ENCODE data around the gene ING2.
"Not testable (repeated sequence)": the region's sequence is repeated elsewhere in the genome, so short reads cannot be mapped to it uniquely, and the experiment has no call there.

Gene ING2

DNA sequence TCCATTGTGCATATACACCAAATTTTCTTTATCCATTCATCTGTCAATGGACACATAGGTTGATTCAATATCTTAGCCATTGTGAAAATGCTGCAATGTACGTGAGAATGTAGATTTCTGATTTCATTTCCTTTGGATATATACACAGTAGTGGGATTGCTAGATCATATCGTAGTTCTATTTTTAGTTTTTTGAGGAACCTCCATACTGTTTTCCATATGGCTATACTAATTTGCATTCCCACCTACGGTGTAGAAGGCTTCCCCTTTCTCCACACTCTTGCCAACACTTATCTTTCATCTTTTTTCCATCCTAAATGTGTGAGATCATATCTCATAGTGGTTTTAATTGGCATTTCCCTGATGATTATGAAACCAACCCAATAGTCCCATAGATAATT, 43.4 kb downstream of the ING2 start:
- no peak for DNase-seq (ENCODE audit: low read depth in 2 of 2)

DNA sequence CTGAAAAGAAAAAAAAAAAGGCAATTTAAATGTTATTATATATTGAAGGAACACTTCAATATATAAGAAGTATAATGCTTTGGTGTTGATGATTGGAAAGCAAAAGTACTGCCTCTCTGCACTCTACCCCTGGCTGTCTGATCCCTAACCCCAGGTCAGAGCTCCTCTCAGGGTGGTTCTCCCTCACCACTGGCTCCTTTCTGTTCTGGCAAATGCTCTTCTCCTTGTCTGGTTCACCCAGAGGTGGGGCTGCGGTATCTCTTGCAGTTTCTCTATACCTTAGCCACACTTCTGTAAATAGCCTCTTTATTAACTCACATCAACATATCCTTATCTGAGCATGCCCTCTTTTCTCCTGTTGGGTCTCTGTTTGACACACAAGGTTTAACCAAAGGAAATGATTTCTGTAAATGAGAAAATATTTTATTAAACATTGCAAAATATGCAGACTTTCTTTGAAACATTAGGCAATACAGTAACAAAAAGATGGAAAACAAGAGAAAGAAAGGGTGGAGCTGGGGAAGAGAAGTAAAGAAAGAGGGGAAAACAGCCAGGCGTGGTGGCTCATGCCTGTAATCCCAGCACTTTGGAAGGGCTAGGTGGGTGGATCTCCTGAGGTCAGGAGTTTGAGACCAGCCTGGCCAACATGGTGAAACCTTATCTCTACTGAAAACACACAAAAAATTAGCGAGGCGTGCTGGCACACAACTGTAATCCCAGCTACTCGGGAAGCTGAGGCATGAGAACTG, 45.7 kb downstream of the ING2 start:
- DNase-seq (ENCODE audit: low read depth in 2 of 2) = no peak

DNA sequence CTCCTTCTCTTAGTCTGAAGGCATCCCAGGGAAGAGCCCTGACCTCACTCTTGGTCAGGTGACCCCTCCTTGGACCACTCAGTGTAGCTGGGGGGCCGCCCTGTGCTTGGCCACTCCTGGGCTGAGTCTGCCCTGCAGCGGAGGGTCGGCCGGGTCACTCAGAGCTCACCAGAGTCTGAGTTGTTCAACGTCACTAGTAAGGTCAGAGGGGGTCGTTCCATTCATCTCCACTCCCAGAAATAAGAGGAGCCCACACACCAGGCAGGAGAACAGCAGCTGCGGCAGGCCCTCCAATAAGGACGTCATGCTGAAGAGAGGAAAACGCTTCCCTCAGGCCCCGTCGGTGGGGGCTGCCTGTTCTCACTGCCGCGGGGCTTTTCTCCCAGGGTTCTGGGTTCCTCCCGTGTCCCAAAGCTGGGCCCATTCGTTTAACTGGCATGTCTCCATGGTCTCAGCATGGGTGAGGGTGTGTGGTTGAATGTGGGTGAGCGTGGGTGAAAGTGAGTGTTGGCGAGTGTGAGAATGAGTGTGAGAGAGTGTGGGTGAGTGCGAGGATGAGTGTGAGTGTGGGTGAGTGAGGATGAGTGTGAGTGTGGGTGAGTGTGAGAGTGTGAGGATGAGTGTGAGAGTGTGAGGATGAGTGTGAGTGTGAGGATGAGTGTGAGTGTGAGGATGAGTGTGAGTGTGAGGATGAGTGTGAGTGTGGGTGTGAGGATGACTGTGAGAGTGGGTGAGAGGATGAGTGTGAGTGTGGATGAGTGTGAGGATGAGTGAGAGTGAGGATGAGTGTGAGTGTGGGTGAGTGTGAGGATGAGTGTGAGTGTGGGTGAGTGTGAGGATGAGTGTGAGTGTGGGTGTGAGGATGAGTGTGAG, 47.7 kb downstream of the ING2 start:
- no peak for DNase-seq (ENCODE audit: low read depth in 2 of 2)

DNA sequence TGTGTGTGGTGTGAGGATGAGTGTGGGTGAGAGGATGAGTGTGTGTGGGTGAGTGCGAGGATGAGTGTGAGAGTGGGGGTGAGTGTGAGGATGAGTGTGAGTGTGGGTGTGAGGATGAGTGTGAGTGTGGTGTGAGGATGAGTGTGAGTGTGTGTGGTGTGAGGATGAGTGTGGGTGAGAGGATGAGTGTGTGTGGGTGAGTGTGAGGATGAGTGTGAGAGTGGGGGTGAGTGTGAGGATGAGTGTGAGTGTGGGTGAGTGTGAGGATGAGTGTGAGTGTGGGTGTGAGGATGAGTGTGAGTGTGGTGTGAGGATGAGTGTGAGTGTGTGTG, 48.3 kb downstream of the ING2 start:
- DNase-seq (ENCODE audit: low read depth in 2 of 2) = not testable (repeated sequence)

DNA sequence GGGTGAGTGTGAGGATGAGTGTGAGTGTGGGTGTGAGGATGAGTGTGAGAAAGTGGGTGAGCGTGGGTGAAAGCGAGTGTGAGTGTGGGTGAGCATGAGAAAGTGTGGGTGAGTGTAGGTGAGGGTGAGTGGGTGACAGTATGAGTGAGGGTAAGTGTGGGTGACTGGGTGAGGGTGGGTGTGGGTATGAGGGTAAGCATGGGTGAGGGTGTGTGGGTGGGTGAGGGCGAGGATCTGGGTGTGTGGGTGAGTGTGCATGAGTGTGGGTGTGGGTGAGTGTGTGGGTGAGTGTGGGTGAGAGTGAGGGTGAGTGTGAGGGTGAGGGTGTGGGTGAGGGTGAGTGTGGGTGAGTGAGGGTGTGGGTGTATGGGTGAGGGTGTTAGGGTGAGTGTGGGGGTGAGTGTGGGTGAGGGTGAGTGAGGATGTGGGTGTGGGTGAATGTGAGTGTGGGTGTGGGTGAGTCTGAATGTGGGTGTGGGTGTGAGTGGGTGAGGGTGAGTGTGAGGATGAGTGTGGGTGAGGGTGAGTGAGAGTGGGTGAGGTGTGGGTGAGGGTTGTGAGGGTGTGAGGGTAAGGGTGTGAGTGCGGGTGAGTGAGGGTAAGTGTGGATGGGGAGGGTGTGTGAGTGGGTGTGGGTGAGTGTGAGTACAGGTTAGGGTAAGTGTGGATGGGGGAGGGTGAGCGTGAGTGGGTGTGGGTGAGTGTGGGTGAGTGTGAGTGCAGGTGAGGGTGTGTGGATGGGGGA, 48.9 kb downstream of the ING2 start:
- no peak for DNase-seq (ENCODE audit: low read depth in 2 of 2)

DNA sequence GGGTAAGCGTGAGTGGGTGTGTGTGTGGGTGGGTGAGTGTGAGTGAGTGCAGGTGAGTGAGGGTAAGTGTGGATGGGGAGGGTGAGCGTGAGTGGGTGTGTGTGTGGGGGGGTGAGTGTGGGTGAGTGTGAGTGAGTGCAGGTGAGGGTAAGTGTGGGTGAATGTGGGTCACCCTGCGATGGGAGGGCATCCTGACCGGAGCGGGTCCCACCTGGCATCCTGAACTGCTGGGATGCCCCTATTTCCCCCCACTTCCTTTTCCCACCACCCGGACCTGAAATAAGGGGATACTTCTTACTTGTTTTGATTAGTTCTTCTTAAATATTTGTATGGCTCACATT, 49.5 kb downstream of the ING2 start:
- DNase-seq (ENCODE audit: low read depth in 2 of 2) = no peak

DNA sequence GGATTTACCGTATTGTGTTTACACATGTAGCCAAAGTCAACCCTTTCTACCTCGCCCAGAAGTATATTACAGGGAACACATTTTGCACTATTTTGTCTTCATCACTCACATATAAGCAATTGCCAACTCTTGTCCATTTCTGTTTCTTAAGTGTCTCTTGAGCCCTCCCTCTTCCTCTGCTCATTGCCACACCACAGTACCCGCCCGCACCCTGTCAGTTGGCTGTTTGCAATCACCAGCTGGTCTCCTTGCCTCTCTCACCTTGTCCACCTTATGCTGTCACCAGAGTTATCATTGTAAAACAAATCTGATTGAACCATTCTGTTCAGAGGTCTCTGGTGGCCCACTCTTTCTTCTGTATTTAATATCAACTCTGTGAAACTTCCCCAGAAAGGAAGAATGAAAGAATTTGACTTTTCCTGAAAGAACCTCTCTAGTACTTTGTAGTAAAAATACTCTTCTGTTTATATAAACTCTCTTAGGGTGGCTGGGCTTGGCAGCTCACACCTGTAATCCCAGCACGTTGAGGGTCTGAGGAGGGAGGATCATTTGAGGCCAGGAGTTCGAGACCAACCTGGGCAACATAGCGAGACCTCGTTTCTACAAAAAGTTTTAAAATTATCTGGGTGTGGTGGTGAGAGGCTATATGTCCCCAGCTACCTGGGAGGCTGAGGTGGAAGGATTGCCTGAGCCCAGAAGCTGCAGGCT, 50.2 kb downstream of the ING2 start:
- DNase-seq (ENCODE audit: low read depth in 2 of 2) = no peak

DNA sequence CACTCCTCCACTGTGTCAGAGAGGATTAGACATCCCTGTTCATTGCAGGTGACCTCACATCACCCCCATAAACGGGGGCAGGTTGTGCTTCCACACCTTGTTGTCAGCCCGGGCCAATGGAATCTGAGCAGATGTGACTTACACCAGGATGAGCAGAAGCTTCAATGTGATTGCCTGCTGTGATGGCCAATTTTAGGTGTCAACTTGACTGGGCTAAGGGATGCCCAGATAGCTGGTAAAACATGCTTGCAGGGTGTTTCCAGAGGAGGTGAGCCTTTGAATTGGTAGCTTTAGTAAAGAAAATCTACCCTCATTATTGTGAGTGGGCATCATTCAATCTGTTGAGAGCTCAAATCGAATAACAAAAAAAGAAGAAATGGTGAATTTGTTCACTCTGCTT, 52.1 kb downstream of the ING2 start:
- DNase-seq (ENCODE audit: low read depth in 2 of 2) = no peak

DNA sequence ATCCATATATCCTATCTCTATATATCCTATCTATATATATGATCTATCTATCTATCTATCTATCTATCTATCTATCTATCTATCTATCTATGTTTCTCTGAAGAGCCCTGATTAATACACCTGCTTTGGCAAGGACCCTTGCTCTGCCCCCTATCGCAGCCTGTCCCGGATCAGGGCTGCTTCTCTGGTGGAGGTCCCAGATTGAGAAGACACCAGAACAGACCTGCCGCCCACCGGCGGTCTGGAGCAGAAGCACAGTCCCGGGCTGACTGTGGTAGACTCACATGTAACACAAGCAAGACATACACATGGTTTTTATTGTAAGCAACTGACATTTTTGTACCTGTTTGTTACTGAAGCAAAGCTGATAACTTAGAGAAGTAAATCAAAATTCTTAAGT, 52.8 kb downstream of the ING2 start:
- no peak for DNase-seq (ENCODE audit: low read depth in 2 of 2)

DNA sequence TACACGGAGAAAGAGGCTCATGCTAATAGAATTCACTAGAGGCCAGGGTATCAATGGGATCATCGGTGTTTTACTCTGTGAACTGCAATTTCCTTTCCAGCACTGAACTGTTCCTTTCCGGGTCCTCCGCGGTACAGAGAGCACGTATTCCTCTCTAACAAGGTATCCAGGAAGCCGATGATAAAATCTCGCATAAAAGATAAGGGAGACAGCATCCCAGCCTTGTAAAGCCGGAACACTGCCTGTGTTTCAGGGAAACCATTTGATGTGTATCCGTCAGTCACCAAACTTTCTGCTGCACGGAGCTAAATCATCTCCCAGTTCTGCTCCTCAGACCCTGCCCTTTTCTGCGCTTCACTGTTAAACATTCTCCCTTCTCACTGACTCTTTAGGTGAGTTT, 54.0 kb downstream of the ING2 start:
- DNase-seq (ENCODE audit: low read depth in 2 of 2) = no peak

DNA sequence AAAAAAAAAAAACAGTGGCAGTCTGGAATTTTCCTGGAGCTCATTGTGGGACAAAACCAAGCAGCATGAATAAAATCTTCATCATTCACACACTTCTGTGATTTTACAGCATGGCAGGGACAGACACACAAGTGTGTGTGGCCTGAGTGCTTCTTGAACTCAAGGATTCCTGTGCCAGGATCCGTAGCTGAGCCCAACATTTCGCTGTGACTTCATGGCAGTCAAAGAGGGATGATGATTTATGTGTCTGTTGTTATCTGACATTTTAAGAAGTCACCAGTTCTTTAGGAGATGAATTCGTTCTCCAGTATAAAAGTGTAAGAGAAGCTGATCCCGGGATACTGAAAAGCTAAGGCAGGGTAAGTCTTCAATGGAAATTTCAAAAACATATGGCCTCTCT, 57.0 kb downstream of the ING2 start:
- DNase-seq (ENCODE audit: low read depth in 2 of 2) = no peak

All from activated CD8-positive, alpha-beta memory T cell treated with anti-CD3 and anti-CD28 coated beads for 4 hours (primary cell).